ENCODE data around the gene CYLD.

CYLD gene

GRCh38 chr16:50733468-50733867 is 8.4 kb upstream of the CYLD start:
- Histone ChIP-seq H3K9ac (ENCODE audit: low read depth, low read length) (no peak overlapping the region), H3K79me2 (ENCODE audit: insufficient read depth, low read length) (no peaks in the 10 kb centered on the region), H3K4me2 (ENCODE audit: insufficient read depth, low read length) (no peak overlapping the region), H3K27ac (ENCODE audit: low read length) (no peak overlapping the region), H3K36me3 (ENCODE audit: insufficient read depth, low read length) (no peaks in the 10 kb centered on the region), H3K27me3 (ENCODE audit: insufficient read depth, low read length, poor library complexity) (peaks cover 8% of the 10 kb centered on the region), H4K20me1 (ENCODE audit: insufficient read depth, low read length) (no peaks in the 10 kb centered on the region), H3K4me1 (ENCODE audit: insufficient read depth, low read length) (no peaks in the 10 kb centered on the region), H3K9me3 (ENCODE audit: insufficient read depth, low read length, severe bottlenecking) (no peaks in the 10 kb centered on the region), H2AFZ (ENCODE audit: low read depth, low read length) (no peak overlapping the region), H3K4me3 (ENCODE audit: low read depth in 1 of 2, low read length in 2 of 2) (no peak overlapping the region)
- ATAC-seq (ENCODE audit: insufficient read depth, low read depth): no peak
- TF ChIP-seq, protein P1, sequence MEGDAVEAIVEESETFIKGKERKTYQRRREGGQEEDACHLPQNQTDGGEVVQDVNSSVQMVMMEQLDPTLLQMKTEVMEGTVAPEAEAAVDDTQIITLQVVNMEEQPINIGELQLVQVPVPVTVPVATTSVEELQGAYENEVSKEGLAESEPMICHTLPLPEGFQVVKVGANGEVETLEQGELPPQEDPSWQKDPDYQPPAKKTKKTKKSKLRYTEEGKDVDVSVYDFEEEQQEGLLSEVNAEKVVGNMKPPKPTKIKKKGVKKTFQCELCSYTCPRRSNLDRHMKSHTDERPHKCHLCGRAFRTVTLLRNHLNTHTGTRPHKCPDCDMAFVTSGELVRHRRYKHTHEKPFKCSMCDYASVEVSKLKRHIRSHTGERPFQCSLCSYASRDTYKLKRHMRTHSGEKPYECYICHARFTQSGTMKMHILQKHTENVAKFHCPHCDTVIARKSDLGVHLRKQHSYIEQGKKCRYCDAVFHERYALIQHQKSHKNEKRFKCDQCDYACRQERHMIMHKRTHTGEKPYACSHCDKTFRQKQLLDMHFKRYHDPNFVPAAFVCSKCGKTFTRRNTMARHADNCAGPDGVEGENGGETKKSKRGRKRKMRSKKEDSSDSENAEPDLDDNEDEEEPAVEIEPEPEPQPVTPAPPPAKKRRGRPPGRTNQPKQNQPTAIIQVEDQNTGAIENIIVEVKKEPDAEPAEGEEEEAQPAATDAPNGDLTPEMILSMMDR (IDR thresholded peaks at IDR 0.05; ENCODE audit: borderline replicate concordance, extremely low read depth, low read length, poor library complexity, severe bottlenecking): no peak
- TF ChIP-seq EZH2 (IDR thresholded peaks at IDR 0.05; ENCODE audit: borderline replicate concordance, low read depth, low read length, severe bottlenecking): no peak
- DNase-seq: no peak

- no peaks in the 10 kb centered on the region for H3K9me3 ChIP-seq (ENCODE audit: insufficient read depth, low read length, severe bottlenecking)
- DNase-seq (no peak), ATAC-seq (ENCODE audit: insufficient read depth, low read depth) (no peak)
- H3K4me1 ChIP-seq (ENCODE audit: insufficient read depth, low read length): peaks cover under 1% of the 10 kb centered on the region; the same call in 1 of the 2 replicates
- H3K4me2 ChIP-seq (ENCODE audit: insufficient read depth, low read length): no peak overlapping the region
- H3K4me3 ChIP-seq (ENCODE audit: low read depth in 1 of 2, low read length in 2 of 2): no peak overlapping the region
- peaks cover 8% of the 10 kb centered on the region for H3K27me3 ChIP-seq (ENCODE audit: insufficient read depth, low read length, poor library complexity)
- no peak overlapping the region for H2AFZ ChIP-seq (ENCODE audit: low read depth, low read length)
- TF ChIP-seq EZH2 (IDR thresholded peaks at IDR 0.05; ENCODE audit: borderline replicate concordance, low read depth, low read length, severe bottlenecking): no peak
- TF ChIP-seq, protein P1 (IDR thresholded peaks at IDR 0.05; ENCODE audit: borderline replicate concordance, extremely low read depth, low read length, poor library complexity, severe bottlenecking): no peak
- H3K9ac ChIP-seq (ENCODE audit: low read depth, low read length): no peak overlapping the region
- no peaks in the 10 kb centered on the region for H3K36me3 ChIP-seq (ENCODE audit: insufficient read depth, low read length)
- H3K27ac ChIP-seq (ENCODE audit: low read length): no peak overlapping the region
- H3K79me2 ChIP-seq (ENCODE audit: insufficient read depth, low read length): no peaks in the 10 kb centered on the region
- H4K20me1 ChIP-seq (ENCODE audit: insufficient read depth, low read length): no peaks in the 10 kb centered on the region
Measured at GRCh38 chr16:50735629-50736122, 6.2 kb upstream of the CYLD start.

- H3K4me2 ChIP-seq (ENCODE audit: insufficient read depth, low read length): no peak overlapping the region
- no peaks in the 10 kb centered on the region for H3K79me2 ChIP-seq (ENCODE audit: insufficient read depth, low read length)
- H4K20me1 ChIP-seq (ENCODE audit: insufficient read depth, low read length): no peaks in the 10 kb centered on the region
- H3K9ac ChIP-seq (ENCODE audit: low read depth, low read length): no peak overlapping the region
- H3K4me1 ChIP-seq (ENCODE audit: insufficient read depth, low read length): peaks cover 8% of the 10 kb centered on the region
- H3K9me3 ChIP-seq (ENCODE audit: insufficient read depth, low read length, severe bottlenecking): no peaks in the 10 kb centered on the region
- DNase-seq: no peak
- H3K4me3 ChIP-seq (ENCODE audit: low read depth in 1 of 2, low read length in 2 of 2): no peak overlapping the region
- no peak overlapping the region for H2AFZ ChIP-seq (ENCODE audit: low read depth, low read length)
- ATAC-seq (ENCODE audit: insufficient read depth, low read depth): no peak
- no peaks in the 10 kb centered on the region for H3K36me3 ChIP-seq (ENCODE audit: insufficient read depth, low read length)
- peaks cover 8% of the 10 kb centered on the region for H3K27me3 ChIP-seq (ENCODE audit: insufficient read depth, low read length, poor library complexity)
- TF ChIP-seq, protein P1 (IDR thresholded peaks at IDR 0.05; ENCODE audit: borderline replicate concordance, extremely low read depth, low read length, poor library complexity, severe bottlenecking): no peak
- no peak for TF ChIP-seq EZH2 (IDR thresholded peaks at IDR 0.05; ENCODE audit: borderline replicate concordance, low read depth, low read length, severe bottlenecking)
- H3K27ac ChIP-seq (ENCODE audit: low read length): no peak overlapping the region
Measured at GRCh38 chr16:50736448-50736847, 5.4 kb upstream of the CYLD start.
